T-helper 1 cell treated with Interleukin-12 subunit alpha and Interleukin-12 subunit beta and Interleukin-4 antibody, amounts not matched to agents 30 ng/mL and 1 ng/mL, for 36 hours (primary cell): Measurements from ENCODE around the gene SPINT1. TPM values are rescaled to one million over a fixed set of nuclear protein-coding genes. Genes with fewer than 3 reads are reported as not detected.

ENCODE experiments used
- total RNA-seq: library from RNA; stranded (reverse); gene quantifications from 2 replicates; pipeline ENCODE4 v1.2.3, GENCODE V29; 2022

The SPINT1 gene
- total RNA-seq, 1 donor from 2014 or later: 4.7 TPM

Other genes starting within 250 kb of the SPINT1 start
- 36.6 and 43.4 TPM in 2 replicates for gene KNL1, start 249.8 kb upstream of the SPINT1 start, total RNA-seq
- gene RAD51, start 148.9 kb upstream of the SPINT1 start, total RNA-seq: 47.7 and 51.4 TPM in 2 replicates
- gene RMDN3, start 88.8 kb upstream of the SPINT1 start, total RNA-seq: 37.2 and 37.7 TPM in 2 replicates
- 28.4 and 29.1 TPM in 2 replicates for gene GCHFR, start 80.0 kb upstream of the SPINT1 start, total RNA-seq
- 0.56 and 0.63 TPM in 2 replicates for gene C15orf62, start 74.1 kb upstream of the SPINT1 start, total RNA-seq
- 33.8 and 34.4 TPM in 2 replicates for gene ZFYVE19, start 37.0 kb upstream of the SPINT1 start, total RNA-seq
- 40.1 and 45.8 TPM in 2 replicates for gene DNAJC17, start 36.6 kb upstream of the SPINT1 start, total RNA-seq
- not detected in 2 replicates for gene PPP1R14D, start 15.3 kb upstream of the SPINT1 start, total RNA-seq
- 0.37 and 0.78 TPM in 2 replicates for gene RHOV, start 30.2 kb downstream of the SPINT1 start, total RNA-seq
- 21.9 and 23.2 TPM in 2 replicates for gene VPS18, start 50.4 kb downstream of the SPINT1 start, total RNA-seq
- gene DLL4, start 85.3 kb downstream of the SPINT1 start, total RNA-seq: not detected in 2 replicates
- gene CHAC1, start 109.4 kb downstream of the SPINT1 start, total RNA-seq: 6.7 and 8.2 TPM in 2 replicates